Forelimb muscle (tissue), 1 donor: Measurements from ENCODE around the gene RAB33A. TPM values are rescaled to one million over a fixed set of nuclear protein-coding genes. Genes with fewer than 3 reads are reported as not detected.

Experiments used
- DNase-seq: peaks from one replicate; pipeline ENCODE4 v3.0.0-alpha.2; 2013; ENCODE audit warnings: low read depth
- polyA plus RNA-seq: library from polyadenylated mRNA; unstranded; fragments of 120-200 nt; gene quantifications from one replicate; pipeline ENCODE4 v1.2.1, GENCODE V29; 2013; ENCODE audit not compliant: insufficient read length

The RAB33A gene
- 0.43 TPM for polyA plus RNA-seq

- no peak for DNase-seq
Observed at GRCh38 chrX:130171446-130172126, at the start of gene RAB33A. Gene RAB33A, plus strand, starts transcription at chrX:130171962. Its CDS starts 101 bp downstream, at chrX:130172063.

GRCh38 chrX:130124577-130124976 is 47.2 kb upstream of the RAB33A start:
- no peak for DNase-seq

- no peak for DNase-seq
Observed at GRCh38 chrX:130125091-130125874, 46.5 kb upstream of the RAB33A start.

GRCh38 chrX:130130990-130131389 is 40.8 kb upstream of the RAB33A start:
- DNase-seq, result no peak

- DNase-seq, result no peak
Observed at GRCh38 chrX:130136496-130136895, 35.3 kb upstream of the RAB33A start.

GRCh38 chrX:130136961-130137360 is 34.8 kb upstream of the RAB33A start:
- no peak for DNase-seq

GRCh38 chrX:130139474-130140201 is 32.1 kb upstream of the RAB33A start:
- DNase-seq, result no peak

- no peak for DNase-seq
Observed at GRCh38 chrX:130144509-130144908, 27.3 kb upstream of the RAB33A start.

- DNase-seq, result no peak
Observed at GRCh38 chrX:130145123-130145522, 26.6 kb upstream of the RAB33A start.

GRCh38 chrX:130147631-130148030 is 24.1 kb upstream of the RAB33A start:
- DNase-seq, result no peak

- no peak for DNase-seq
Observed at GRCh38 chrX:130155564-130155963, 16.2 kb upstream of the RAB33A start.

GRCh38 chrX:130158311-130158710 is 13.5 kb upstream of the RAB33A start:
- DNase-seq, result no peak

GRCh38 chrX:130159776-130160175 is 12.0 kb upstream of the RAB33A start:
- no peak for DNase-seq

- DNase-seq, result no peak
Observed at GRCh38 chrX:130162094-130162735, 9.5 kb upstream of the RAB33A start.

- no peak for DNase-seq
Observed at GRCh38 chrX:130163398-130163797, 8.4 kb upstream of the RAB33A start.

GRCh38 chrX:130165181-130165702 is 6.5 kb upstream of the RAB33A start:
- DNase-seq, result no peak

- peak; percentile 82 for DNase-seq
Observed at GRCh38 chrX:130165703-130166502, 5.9 kb upstream of the RAB33A start, which contains the start of gene AIFM1. Gene AIFM1, minus strand, starts transcription at chrX:130165841. Its CDS starts 185 bp downstream, at chrX:130165656.

- no peak for DNase-seq
Observed at GRCh38 chrX:130166503-130166777, 5.3 kb upstream of the RAB33A start.

GRCh38 chrX:130167040-130167439 is 4.7 kb upstream of the RAB33A start:
- DNase-seq, result no peak

GRCh38 chrX:130170752-130171445 is 863 bp upstream of the RAB33A start:
- no peak for DNase-seq
